Epithelial cell of prostate (primary cell): ENCODE measurements around the gene TNS2.
"Not testable (repeated sequence)": the region's sequence is repeated elsewhere in the genome, so short reads cannot be mapped to it uniquely, and the experiment has no call there.

Source experiments
- DNase-seq: peaks from one replicate; pipeline ENCODE4 v3.0.0-alpha.2; 2011; ENCODE audit warnings: low read depth, low spot score
- H3K27ac ChIP-seq: fragments of 450-650 bp; 2 replicates; pipeline ENCODE4 v1.5.1; 2017; ENCODE audit warnings: mild to moderate bottlenecking

Gene TNS2

GRCh38 chr12:53090554-53090953 is 40.7 kb downstream of the TNS2 start:
- DNase-seq, result no peak
- H3K27ac ChIP-seq, result no peak overlapping the region

GRCh38 chr12:53091756-53092155 is 41.9 kb downstream of the TNS2 start:
- no peak for DNase-seq
- H3K27ac ChIP-seq, result no peak overlapping the region

GRCh38 chr12:53093777-53094393 is 44.0 kb downstream of the TNS2 start:
- H3K27ac ChIP-seq, result no peak overlapping the region
- no peak for DNase-seq

- DNase-seq, result no peak
- H3K27ac ChIP-seq, result no peak overlapping the region
These were observed 44.5 kb downstream of the TNS2 start for GRCh38 chr12:53094394-53094787.

GRCh38 chr12:53094796-53095595 is 45.1 kb downstream of the TNS2 start:
- DNase-seq, H3K27ac ChIP-seq: not testable (repeated sequence)

GRCh38 chr12:53095596-53095895 is 45.7 kb downstream of the TNS2 start:
- H3K27ac ChIP-seq, DNase-seq: not testable (repeated sequence)

GRCh38 chr12:53096089-53096741 is 46.4 kb downstream of the TNS2 start:
- no peak for DNase-seq
- no peak overlapping the region for H3K27ac ChIP-seq

GRCh38 chr12:53096759-53097158 is 46.9 kb downstream of the TNS2 start:
- no peak for DNase-seq
- H3K27ac ChIP-seq, result no peak overlapping the region

GRCh38 chr12:53097207-53097563 is 47.3 kb downstream of the TNS2 start:
- peak overlapping the region; percentile 72 for H3K27ac ChIP-seq
- no peak for DNase-seq

GRCh38 chr12:53097564-53098353 is 47.9 kb downstream of the TNS2 start, which contains the start of gene IGFBP6:
IGFBP6 (plus strand) TSS chr12:53097667; CDS start chr12:53097718, 51 bp downstream.
- H3K27ac ChIP-seq, result peak within 1 kb of the TSS; percentile 72
- DNase-seq, result no peak

GRCh38 chr12:53098354-53098981 is 48.6 kb downstream of the TNS2 start:
- no peak for DNase-seq
- H3K27ac ChIP-seq, result peak overlapping the region; percentile 72

- peak; percentile 66 for DNase-seq
These were observed 49.4 kb downstream of the TNS2 start for GRCh38 chr12:53099071-53099882.

GRCh38 chr12:53100466-53101151 is 50.7 kb downstream of the TNS2 start:
- no peak overlapping the region for H3K27ac ChIP-seq

More at GRCh38 chr12:53099071-53099882, 49.4 kb downstream of the TNS2 start:
- H3K27ac ChIP-seq, result peak overlapping the region; percentile 72

GRCh38 chr12:53101266-53101665 is 51.4 kb downstream of the TNS2 start:
- H3K27ac ChIP-seq, result no peak overlapping the region
- DNase-seq, result no peak

More at GRCh38 chr12:53100466-53101151, 50.7 kb downstream of the TNS2 start:
- no peak for DNase-seq

- H3K27ac ChIP-seq, result no peak overlapping the region
- no peak for DNase-seq
These were observed 52.3 kb downstream of the TNS2 start for GRCh38 chr12:53101931-53102781.

GRCh38 chr12:53102883-53103807 is 53.3 kb downstream of the TNS2 start, which contains the start of gene SOAT2:
SOAT2 (plus strand) TSS chr12:53103486; CDS start chr12:53103578, 92 bp downstream.
- DNase-seq, result no peak
- H3K27ac ChIP-seq, result no peak within 1 kb of the TSS

GRCh38 chr12:53103860-53104305 is 54.0 kb downstream of the TNS2 start:
- no peak for DNase-seq
- H3K27ac ChIP-seq, result no peak overlapping the region
